Activated CD4-positive, alpha-beta T cell treated with anti-CD3 and anti-CD28 coated beads, Interleukin-2, amount 10 ng/mL, durations not matched to agents 24 days and 14 days (primary cell): ENCODE data around the gene GJC2. TPM values are rescaled to one million over a fixed set of nuclear protein-coding genes. Genes with fewer than 3 reads are reported as not detected.

Source experiments
- DNase-seq: peaks from one replicate; pipeline ENCODE4 v3.0.0; 2022
- H3K27ac Mint-ChIP-seq: one replicate; pipeline ENCODE4 v1.8.0; 2022; ENCODE audit warnings: mild to moderate bottlenecking, mixed read lengths
- H3K27me3 Mint-ChIP-seq: one replicate; pipeline ENCODE4 v1.8.0; 2022; ENCODE audit warnings: mixed read lengths
- H3K36me3 Mint-ChIP-seq: one replicate; pipeline ENCODE4 v1.8.0; 2022; ENCODE audit warnings: low read depth, mild to moderate bottlenecking, mixed read lengths
- H3K4me1 Mint-ChIP-seq: one replicate; pipeline ENCODE4 v1.8.0; 2021; ENCODE audit warnings: mixed read lengths
- H3K4me3 Mint-ChIP-seq: one replicate; pipeline ENCODE4 v1.8.0; 2022; ENCODE audit warnings: mild to moderate bottlenecking, moderate library complexity, mixed read lengths
- H3K9me3 Mint-ChIP-seq: one replicate; pipeline ENCODE4 v1.8.0; 2021; ENCODE audit warnings: mixed read lengths
- intact Hi-C: fragments of 100-400 bp; cut with micrococcal nuclease; formaldehyde crosslinking; loops from one replicate; pipeline ENCODE4 v1.15.1; 2023
- total RNA-seq: library from RNA; stranded (reverse); gene quantifications from 2 replicates; pipeline ENCODE4 v1.2.3, GENCODE V29; 2022

GJC2 gene
- total RNA-seq, 1 donor from 2014 or later: 0.96 TPM

DNA sequence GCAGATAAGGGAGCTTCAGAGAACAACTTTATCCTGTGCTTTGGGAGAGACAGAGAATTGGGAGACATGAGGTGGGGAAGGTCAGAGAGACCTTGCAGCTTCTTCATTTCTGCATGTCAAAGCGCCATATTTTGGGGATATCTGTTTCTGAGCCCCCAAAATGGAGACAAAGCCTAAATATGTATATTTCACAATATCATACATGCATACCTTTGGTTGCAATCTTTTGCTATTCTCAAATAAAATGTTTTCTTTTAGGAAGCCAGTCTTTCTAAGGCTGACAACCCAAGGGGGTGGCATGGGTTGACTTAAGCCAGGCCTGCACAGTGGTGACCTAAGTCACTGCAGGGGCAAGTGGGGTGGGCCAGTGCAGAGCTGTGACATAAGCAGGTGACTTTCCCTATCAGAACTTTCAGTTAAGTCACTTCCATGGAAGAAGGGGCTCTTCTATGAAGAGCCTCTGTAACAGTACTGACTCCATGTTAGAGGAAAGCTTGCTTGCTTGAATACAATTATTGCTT is 26.7 kb upstream of the GJC2 start:
- H3K36me3 Mint-ChIP-seq: peaks cover 2% of the 10 kb centered on the region
- peaks cover 5% of the 10 kb centered on the region for H3K4me1 Mint-ChIP-seq
- intact Hi-C loops: no loop called here
- no peak for DNase-seq
- H3K27ac Mint-ChIP-seq: no peak overlapping the region
- peaks cover 5% of the 10 kb centered on the region for H3K9me3 Mint-ChIP-seq
- H3K27me3 Mint-ChIP-seq: peaks cover 8% of the 10 kb centered on the region
- H3K4me3 Mint-ChIP-seq: no peak overlapping the region

- no peak overlapping the region for H3K27ac Mint-ChIP-seq
- peaks cover 5% of the 10 kb centered on the region for H3K4me1 Mint-ChIP-seq
- no peak for DNase-seq
- no peak overlapping the region for H3K4me3 Mint-ChIP-seq
- H3K9me3 Mint-ChIP-seq: peaks cover 5% of the 10 kb centered on the region
- H3K36me3 Mint-ChIP-seq: peaks cover 2% of the 10 kb centered on the region
- H3K27me3 Mint-ChIP-seq: peaks cover 11% of the 10 kb centered on the region
- intact Hi-C loops: no loop called here
These were observed 26.2 kb upstream of the GJC2 start for GRCh38 chr1:228123505-228123904.

DNA sequence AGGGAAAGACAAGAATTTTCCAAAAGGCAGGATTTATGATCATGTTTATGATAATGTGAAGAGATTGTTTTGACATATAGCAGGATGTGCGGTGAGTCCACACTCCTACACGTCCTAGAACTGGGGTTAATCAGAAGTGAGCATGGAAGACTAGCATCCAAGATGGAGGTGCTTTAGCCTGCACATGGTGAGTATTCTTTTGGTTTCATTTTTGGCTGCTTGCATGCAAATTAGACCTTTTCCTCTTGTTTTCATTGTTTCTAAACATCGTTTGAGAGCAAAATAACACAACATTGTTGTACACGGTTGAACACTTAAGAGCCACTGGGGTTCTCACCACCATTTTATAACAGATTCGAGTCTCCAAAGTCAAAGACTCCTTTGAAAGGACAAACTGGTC is 24.5 kb upstream of the GJC2 start:
- H3K36me3 Mint-ChIP-seq: peaks cover 2% of the 10 kb centered on the region
- H3K27me3 Mint-ChIP-seq: peaks cover 11% of the 10 kb centered on the region
- no peaks in the 10 kb centered on the region for H3K9me3 Mint-ChIP-seq
- intact Hi-C loops: no loop called here
- H3K27ac Mint-ChIP-seq: no peak overlapping the region
- H3K4me1 Mint-ChIP-seq: peaks cover 5% of the 10 kb centered on the region
- H3K4me3 Mint-ChIP-seq: no peak overlapping the region
- DNase-seq: no peak

GRCh38 chr1:228131766-228132165 is 18.0 kb upstream of the GJC2 start:
- Mint-ChIP-seq H3K4me1 (peaks cover 8% of the 10 kb centered on the region), H3K27ac (no peak overlapping the region), H3K36me3 (peaks cover 2% of the 10 kb centered on the region), H3K9me3 (no peaks in the 10 kb centered on the region), H3K4me3 (no peak overlapping the region), H3K27me3 (peaks cover 40% of the 10 kb centered on the region)
- intact Hi-C loops: loop anchor here (1.0 to 2.0 kb wide), 4 partner anchors 8 to 383 kb away; no protein-coding TSS in a partner anchor
- DNase-seq: no peak

GRCh38 chr1:228134591-228134990 is 15.1 kb upstream of the GJC2 start:
- Mint-ChIP-seq H3K27ac (no peak overlapping the region), H3K4me1 (peaks cover 8% of the 10 kb centered on the region), H3K27me3 (peaks cover 43% of the 10 kb centered on the region), H3K4me3 (no peak overlapping the region), H3K36me3 (peaks cover under 1% of the 10 kb centered on the region), H3K9me3 (no peaks in the 10 kb centered on the region)
- intact Hi-C loops: no loop called here
- no peak for DNase-seq

GRCh38 chr1:228136901-228137300 is 12.8 kb upstream of the GJC2 start:
- H3K36me3 Mint-ChIP-seq: peaks cover 12% of the 10 kb centered on the region
- H3K9me3 Mint-ChIP-seq: no peaks in the 10 kb centered on the region
- peaks cover 7% of the 10 kb centered on the region for H3K4me1 Mint-ChIP-seq
- H3K4me3 Mint-ChIP-seq: no peak overlapping the region
- H3K27me3 Mint-ChIP-seq: peaks cover 43% of the 10 kb centered on the region
- H3K27ac Mint-ChIP-seq: no peak overlapping the region
- intact Hi-C loops: no loop called here
- DNase-seq: no peak

DNA sequence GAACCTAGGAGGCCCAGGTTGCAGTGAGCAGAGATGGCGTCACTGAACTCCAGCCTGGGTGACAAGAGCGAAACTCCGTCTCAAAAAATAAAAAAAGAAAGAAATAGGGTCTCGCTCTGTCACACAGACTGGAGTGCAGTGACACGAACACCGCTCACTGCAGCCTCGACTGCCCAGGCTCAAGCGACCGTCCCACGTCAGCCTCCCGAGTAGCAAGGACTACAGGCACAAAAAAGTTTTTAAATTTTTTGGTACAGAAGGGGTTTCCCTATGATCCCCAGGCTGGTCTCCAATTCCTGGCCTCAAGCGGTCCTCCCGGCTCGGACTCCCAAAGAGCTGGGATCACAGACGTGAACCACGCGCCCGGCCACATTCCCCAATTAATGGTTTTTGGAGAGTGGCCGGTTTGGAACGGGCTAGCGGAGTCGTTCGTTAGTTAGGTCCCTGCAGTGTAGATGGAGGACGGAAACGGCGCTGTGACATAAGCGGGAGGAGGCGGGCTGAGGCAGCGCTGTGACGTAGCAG is 10.3 kb upstream of the GJC2 start:
- peak overlapping the region; percentile 98 for H3K4me3 Mint-ChIP-seq
- H3K27me3 Mint-ChIP-seq: peaks cover 34% of the 10 kb centered on the region
- peaks cover 26% of the 10 kb centered on the region for H3K4me1 Mint-ChIP-seq
- no peak for DNase-seq
- peak overlapping the region; percentile 97 for H3K27ac Mint-ChIP-seq
- intact Hi-C loops: loop anchor here (1.0 kb wide), 2 partner anchors 8 to 74 kb away; no protein-coding TSS in a partner anchor
- H3K9me3 Mint-ChIP-seq: no peaks in the 10 kb centered on the region
- peaks cover 25% of the 10 kb centered on the region for H3K36me3 Mint-ChIP-seq

GRCh38 chr1:228139931-228140723 is 9.6 kb upstream of the GJC2 start, which contains the start of gene GUK1:
TSS of gene GUK1 (plus strand) at chr1:228140279. CDS start at chr1:228140303, 24 bp downstream.
- no peaks in the 10 kb centered on the region for H3K9me3 Mint-ChIP-seq
- peaks cover 25% of the 10 kb centered on the region for H3K36me3 Mint-ChIP-seq
- H3K27ac Mint-ChIP-seq: peak within 1 kb of the TSS; percentile 97
- peak within 1 kb of the TSS; percentile 98 for H3K4me3 Mint-ChIP-seq
- H3K27me3 Mint-ChIP-seq: peaks cover 28% of the 10 kb centered on the region
- intact Hi-C loops: loop anchor here (1.0 to 5.0 kb wide), 11 partner anchors 9 to 405 kb away; partner anchors contain the start of genes ARF1, C1orf35, JMJD4 and MRPL55
- H3K4me1 Mint-ChIP-seq: peaks cover 26% of the 10 kb centered on the region
- DNase-seq: peak; percentile 100

DNA sequence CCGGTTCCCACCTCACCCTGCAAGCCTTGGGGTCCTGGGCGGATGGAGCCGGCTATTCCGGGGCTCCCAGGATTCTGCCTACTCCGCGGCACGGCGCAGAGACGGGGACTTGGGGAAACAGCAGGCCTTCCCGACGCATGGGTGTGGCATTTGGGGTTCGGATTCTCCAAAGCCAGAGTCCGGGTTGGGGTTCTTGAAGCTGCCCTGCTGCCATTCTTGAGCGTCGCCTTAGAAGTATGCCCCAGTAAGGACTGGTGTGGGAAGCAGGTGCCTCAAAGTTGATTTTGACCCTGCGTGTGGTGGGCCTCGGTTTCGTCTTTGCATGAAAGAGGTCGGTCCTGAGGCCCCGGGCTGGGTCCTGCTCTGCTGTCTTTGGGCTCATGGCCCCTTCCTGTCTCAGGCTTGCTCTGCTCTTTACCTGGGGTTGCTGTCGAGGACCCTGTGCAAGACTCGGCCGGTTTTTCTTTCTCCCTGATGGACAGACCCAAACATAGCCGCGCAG is 9.0 kb upstream of the GJC2 start:
- no peaks in the 10 kb centered on the region for H3K9me3 Mint-ChIP-seq
- H3K27me3 Mint-ChIP-seq: peaks cover 25% of the 10 kb centered on the region
- H3K4me1 Mint-ChIP-seq: peaks cover 26% of the 10 kb centered on the region
- H3K36me3 Mint-ChIP-seq: peaks cover 25% of the 10 kb centered on the region
- intact Hi-C loops: loop anchor here (1.0 to 5.0 kb wide), 9 partner anchors 26 to 405 kb away; partner anchors contain the start of genes ARF1, C1orf35, JMJD4 and MRPL55
- peak overlapping the region; percentile 97 for H3K27ac Mint-ChIP-seq
- H3K4me3 Mint-ChIP-seq: peak overlapping the region; percentile 98
- no peak for DNase-seq

GRCh38 chr1:228141226-228142044 is 8.3 kb upstream of the GJC2 start:
- Mint-ChIP-seq H3K36me3 (peaks cover 25% of the 10 kb centered on the region), H3K27ac (peak overlapping the region; percentile 97), H3K4me1 (peaks cover 26% of the 10 kb centered on the region), H3K27me3 (peaks cover 18% of the 10 kb centered on the region), H3K4me3 (peak overlapping the region; percentile 98), H3K9me3 (no peaks in the 10 kb centered on the region)
- DNase-seq: peak; percentile 85
- intact Hi-C loops: loop anchor here (2.0 to 5.0 kb wide), 4 partner anchors 135 to 359 kb away; partner anchors contain the start of gene TRIM11

DNA sequence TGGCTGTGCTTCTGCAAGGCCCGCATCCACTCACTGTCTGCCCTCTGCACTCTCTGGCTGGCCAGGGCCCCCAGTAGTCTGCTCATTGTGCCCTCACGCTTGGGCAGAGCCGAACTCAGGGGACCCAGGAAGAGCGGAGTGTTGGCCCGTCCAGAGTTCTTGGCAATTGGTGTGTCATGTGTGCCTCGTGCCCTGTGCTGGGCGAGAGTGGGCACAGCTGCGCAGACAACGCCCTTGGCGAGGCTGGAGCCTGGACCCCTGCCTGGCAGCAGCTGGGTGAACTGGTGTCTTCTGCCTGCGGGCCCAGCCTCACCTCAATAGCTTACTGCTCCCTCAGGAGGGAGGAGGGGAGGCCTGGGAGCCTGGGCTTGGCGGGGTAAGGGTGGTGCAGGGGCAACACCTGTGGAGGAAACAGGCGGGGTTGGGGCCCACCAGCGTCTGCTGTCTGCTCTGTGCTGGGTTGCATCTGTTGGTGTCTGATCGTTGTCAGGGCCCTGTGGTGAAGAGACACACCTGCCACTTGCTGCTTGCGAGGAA is 7.5 kb upstream of the GJC2 start:
- DNase-seq: peak; percentile 58
- peak overlapping the region; percentile 97 for H3K27ac Mint-ChIP-seq
- intact Hi-C loops: loop anchor here (5.0 kb wide), 1 partner anchor 265 kb away; the partner anchor contains the start of gene TRIM11
- peaks cover 11% of the 10 kb centered on the region for H3K27me3 Mint-ChIP-seq
- peaks cover 25% of the 10 kb centered on the region for H3K36me3 Mint-ChIP-seq
- peak overlapping the region; percentile 98 for H3K4me3 Mint-ChIP-seq
- H3K4me1 Mint-ChIP-seq: peaks cover 26% of the 10 kb centered on the region
- no peaks in the 10 kb centered on the region for H3K9me3 Mint-ChIP-seq

DNA sequence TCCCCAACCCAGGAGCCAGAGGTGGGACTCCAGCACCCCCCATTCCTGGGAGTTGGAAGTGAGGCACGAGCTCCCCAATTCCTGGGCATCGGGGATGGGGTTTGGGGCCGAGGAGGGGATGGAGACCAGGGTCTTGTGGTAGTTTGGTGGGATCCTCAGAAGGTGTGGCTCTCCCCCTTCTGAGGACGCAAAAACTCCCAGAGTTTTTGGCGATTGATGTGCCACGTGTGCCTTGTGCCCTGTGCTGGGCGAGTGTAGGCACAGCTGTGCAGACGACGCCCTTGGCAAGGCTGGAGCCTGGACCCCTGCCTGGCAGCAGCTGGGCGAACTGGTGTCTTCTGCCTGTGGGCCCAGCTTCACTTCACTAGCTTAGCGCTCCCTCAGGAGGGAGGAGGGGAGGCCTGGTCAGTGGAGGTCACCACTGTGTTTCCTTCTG is 7.0 kb upstream of the GJC2 start:
- H3K27ac Mint-ChIP-seq: peak overlapping the region; percentile 58
- no peak for DNase-seq
- H3K9me3 Mint-ChIP-seq: no peaks in the 10 kb centered on the region
- H3K4me3 Mint-ChIP-seq: peak overlapping the region; percentile 98
- H3K27me3 Mint-ChIP-seq: peaks cover 7% of the 10 kb centered on the region
- H3K4me1 Mint-ChIP-seq: peaks cover 26% of the 10 kb centered on the region
- intact Hi-C loops: loop anchor here (5.0 kb wide), 1 partner anchor 265 kb away; the partner anchor contains the start of gene TRIM11
- H3K36me3 Mint-ChIP-seq: peaks cover 25% of the 10 kb centered on the region
